HT-29 (cell line): Measurements from ENCODE around the gene OPCML. TPM values are rescaled to one million over a fixed set of nuclear protein-coding genes. Genes with fewer than 3 reads are reported as not detected.

Experiments used
- DNase-seq: peaks from one replicate; pipeline ENCODE4 v3.0.0-alpha.2; 2015; ENCODE audit warnings: low spot score
- total RNA-seq: library from RNA; depleted of rRNA; stranded (reverse); fragments of >200 nt; shearing (Covaris generic); gene quantifications from 2 replicates; pipeline ENCODE4 v1.2.3, GENCODE V29; 2014

The OPCML gene
- total RNA-seq, 1 experiment from 2014 or later, result not detected

DNA sequence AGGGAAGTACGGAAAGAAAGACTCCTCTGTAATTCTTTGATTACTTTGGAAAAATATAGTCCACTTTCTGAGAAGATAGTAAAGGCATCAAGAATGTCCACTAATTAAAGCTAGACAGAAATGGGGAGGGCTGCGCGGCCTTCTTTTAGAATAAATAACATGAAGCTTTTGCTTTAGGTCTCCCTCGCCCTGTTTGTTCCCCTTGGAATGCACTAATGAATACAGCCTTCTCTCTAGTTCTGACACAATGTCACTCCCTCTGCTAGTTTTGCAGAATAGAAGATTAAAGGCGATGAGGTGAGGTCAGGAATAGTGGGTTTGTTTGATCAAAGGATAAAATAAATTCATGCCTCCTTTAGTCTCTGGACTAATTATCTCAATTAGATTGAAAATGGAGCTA is 543.9 kb downstream of the OPCML start:
- no peak for DNase-seq

DNA sequence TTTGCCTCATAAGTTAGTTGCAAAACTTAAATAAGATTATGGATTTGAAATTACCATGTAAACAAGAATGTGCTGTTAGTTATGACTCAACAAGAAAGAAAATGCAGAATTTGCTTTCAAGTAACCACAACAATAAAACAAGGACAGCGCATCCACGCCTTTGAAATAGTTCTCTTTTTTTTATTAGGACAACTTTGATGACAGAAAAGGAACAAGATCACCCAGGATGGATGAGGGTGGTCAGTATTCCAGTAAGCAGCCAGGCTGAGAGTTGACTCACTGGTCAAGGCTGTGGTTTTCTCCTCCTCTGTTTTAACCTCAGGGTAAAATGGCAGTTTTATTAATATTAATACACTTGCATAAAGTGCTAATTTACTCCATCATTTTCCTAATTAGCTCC is 544.4 kb downstream of the OPCML start:
- DNase-seq, result no peak

DNA sequence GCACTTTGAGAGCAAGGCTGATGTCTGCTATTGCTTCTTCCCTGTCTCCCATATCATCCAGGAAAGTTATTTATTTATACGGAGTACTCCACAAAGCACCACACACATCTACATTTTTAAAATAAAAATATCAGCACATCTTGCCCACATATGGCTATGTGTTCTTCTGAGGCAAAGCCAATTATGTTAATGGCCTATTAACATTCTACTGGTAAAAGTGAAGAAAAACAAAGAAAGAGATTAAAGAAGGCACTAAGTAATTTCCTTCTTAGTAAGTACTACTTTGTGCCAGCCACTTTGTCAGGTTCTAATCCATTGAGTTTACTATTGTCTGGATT is 548.7 kb downstream of the OPCML start:
- no peak for DNase-seq

DNA sequence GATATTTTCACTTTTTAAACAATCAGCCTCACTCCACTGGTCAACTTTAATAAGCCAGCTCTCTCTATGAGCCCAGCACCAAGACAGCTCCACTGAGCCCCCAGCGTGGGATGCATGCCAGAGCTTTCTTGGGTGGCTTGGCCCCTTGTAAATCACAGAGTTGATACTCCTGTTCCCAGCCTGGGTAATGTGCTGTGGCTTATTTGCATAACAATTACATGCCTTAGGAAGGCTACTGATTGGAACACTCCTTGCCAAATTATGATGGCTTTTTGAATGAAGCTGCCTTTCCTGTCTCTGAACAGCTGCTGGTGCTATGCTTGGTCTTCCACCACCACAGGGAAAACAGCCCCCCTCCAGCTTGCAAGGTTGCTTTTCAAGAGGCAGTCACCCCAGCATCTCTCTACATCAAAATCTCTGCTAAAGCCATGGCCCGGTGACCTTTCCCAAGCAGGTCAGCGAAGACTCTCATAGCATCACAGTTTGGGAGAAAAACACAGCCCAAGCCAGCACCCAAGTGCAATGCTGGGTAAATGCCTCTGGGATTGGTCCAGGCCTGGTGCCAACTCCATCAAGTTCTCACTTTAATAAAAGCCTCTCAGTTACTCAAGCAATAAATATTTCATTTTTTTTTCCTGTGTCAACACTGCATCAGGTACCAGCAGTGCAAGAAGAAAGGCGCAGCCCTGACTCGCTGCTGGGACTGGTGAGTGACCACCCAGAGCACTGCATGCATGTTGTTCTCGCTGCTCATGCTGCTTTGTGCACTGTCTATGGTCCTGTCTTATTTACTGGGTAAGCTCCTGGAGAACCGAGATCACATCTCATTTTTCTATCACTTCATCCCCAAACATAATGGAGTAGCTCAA is 549.3 kb downstream of the OPCML start:
- no peak for DNase-seq

DNA sequence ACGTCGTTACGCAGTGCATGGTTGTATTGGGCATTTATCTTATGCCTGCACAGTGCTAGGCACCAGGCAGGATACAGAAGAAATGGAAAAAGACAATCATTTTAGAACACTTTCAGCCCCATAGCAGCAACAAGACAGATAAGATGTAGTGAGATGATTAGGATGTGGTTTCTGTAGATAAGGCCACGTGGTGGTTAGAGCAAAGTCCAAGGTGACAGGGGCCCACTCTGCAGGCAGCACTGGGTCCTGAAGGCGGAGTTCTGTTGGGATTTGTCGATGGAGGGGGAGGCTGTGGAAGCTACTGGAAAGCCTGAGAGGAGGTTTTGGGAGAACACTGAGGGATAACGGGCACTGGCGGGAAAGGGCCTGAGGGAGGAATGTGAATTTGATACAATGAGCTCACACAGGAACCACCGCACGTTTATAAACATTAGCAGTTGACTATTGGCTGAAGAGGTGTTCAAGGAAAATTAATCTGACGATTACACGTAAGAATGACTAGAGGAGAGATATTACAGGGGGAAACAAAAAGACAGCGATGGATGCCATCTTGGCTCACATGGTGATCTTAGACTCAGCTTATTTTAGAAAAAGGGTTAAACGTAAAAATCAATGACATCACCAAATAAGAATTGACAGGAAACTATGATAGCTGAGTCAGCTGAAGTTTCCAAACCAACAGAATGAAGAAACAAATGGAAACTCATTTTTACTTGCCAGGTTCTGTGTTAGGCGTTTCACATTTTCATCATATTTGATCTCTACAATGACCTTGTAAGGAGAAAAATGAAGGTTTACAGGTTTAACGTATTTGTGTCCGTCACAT is 551.0 kb downstream of the OPCML start:
- DNase-seq, result no peak

DNA sequence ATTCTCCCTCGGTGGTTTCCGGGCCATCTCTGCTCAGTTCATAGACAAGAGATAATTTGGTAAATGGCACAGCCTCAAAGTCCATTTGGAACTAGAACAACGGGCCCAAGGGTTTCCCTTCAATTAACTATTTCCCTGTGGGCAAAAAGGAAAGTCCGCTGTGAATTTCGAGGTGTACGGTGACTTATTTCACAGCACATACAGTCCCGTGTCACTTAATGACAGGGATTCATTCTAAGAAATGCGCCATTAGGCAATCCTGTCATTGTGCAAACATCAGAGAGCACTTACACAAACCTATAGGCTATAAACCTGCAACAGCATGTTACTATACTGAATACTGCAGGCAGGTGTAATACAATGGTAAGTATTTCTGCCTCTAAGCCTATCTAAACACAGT is 551.6 kb downstream of the OPCML start:
- DNase-seq, result no peak

DNA sequence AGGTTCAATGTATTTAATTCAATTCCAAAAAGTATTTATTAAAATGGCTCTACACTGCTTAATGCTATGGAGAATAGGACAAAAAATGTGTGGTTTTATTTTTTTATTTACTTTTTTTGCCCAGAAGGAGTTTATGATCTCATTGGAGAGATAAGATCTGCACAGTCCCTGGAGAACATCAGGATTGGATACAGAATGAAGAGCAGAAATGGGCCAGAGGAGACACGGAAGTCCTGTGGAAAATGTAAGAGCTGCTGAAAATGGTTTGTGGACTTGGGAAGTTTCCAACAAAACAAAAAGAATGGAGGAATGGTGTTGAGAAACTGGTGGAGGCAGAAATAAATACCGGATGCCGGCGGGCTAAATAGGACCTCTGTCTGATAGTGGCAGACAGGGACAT is 554.6 kb downstream of the OPCML start:
- DNase-seq, result no peak

DNA sequence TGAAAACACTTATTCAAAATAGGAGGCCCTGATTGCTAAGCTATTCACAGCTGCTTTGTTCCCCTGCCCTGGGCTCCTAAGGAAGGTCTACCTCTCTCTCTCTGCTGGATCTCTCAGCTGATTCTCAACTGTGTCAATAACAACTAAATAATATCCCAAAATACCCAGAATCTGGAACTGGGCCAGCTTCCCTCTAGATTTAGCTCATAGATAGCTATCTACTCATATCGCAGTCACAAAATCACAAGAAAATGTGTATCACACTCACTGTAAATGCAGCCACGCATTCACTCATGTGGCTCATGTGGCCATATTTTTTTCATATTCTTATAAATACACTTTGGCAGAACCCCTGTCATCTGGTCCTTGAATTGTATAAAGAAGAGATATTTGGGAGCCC is 555.1 kb downstream of the OPCML start:
- no peak for DNase-seq

DNA sequence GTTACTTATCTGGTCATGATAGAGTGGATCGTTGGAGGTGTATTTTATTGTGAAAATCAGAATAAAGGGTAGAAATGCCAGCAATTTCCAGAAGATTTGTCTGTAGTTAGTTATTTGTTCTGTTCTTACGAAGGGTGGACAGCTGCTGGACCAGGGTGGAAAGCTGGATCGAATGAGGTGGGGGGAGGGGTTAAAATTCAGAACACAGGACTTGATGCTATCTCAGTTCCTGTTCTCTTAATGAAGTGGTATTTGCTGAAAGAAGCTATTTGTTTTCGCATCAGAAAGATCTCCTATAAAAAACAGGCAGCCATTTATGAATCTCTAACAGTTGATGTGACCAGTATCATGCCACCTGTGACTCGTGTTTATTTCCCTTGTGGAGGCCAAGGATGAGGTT is 556.2 kb downstream of the OPCML start:
- DNase-seq, result no peak

DNA sequence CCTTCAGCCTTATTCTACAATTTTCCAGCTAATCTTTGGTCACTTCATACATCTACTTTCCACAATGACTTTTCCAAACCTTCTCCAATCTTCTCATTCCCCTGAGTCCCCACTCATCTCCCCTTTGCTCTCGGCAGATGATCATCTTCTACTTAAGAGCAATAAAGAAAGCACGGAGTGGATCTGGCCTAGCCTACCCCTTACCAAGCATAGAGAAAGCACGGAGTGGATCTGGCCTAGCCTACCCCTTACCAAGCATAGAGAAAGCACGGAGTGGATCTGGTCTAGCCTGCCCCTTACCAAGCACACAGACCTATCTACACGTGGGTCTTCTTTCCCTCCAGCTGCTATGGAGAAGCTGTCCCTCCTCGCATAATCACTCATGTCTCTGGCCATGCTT is 558.6 kb downstream of the OPCML start:
- DNase-seq, result no peak

DNA sequence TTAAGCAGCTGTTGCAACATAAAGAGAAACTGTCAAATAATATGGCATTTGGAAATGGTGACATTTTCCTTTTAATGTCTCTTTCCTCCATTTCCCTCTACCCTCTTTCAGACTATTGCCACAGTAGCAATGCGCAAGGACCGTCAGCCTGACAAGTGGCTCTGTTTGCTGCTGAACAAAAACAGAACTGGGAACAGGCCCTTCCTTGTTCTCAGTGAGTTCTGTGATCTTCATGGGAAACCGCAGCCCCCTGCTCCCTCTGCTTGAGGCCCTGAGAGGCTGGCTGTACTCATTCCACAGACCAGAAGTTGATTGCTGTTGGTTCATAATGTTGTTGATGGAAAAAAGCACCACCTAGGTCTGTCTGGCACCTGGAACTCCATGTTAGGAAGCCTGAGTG is 559.7 kb downstream of the OPCML start:
- no peak for DNase-seq

DNA sequence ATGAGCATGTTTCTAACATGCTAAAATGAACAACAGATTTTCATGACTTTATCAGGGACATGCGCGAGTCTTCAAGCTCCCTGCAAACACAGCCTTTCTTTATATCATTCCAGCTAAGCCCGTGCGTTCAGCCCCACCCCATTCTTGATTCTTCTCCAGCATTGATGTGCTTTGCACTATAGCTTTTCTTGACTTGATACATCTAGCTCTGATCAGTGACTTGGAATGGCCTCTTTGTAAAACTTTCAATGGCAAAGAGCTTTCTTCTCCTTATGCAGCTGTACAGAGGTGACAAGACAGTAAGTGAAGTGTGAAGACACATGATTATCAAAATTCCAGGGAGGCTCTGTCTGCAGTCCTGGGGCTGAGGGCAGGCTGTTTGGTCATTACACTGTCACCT is 561.0 kb downstream of the OPCML start:
- no peak for DNase-seq

DNA sequence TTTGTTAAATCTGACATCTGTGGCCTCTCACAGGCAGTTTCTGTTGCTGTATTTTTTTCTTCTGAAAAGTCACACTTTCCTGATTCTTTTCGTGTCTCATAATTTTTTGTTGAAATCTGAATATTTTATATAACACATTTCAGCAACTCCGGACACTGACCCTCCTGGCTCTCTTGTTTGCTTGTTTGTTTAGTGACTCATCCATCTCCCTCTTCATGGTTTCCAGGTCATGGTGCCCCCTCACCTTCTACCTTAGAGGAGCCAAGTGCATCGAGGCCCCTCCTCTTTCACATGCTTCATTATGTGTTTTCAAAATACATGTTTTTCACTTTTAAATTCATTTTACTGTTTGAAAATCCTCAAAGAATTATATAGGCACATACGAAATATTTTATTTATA is 562.4 kb downstream of the OPCML start:
- no peak for DNase-seq

DNA sequence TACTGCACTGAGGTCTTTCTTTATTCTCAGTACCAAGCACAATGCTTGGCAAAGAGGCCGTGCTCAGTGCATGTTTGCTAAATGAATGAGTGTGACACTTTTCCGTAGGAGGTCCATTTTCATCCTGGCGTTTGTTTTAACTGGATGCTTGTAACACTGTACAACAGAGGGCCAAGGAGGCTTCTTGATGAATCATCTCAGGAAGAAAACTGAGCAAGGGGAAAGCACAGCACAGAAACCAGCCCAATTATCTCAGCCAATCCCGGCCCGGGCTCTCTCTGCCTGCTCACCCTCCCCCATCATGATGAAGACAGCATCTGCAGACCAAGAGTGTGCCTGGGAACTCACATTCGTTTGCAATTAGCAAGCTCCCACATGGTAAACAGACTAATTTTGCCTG is 570.3 kb downstream of the OPCML start:
- DNase-seq, result no peak

DNA sequence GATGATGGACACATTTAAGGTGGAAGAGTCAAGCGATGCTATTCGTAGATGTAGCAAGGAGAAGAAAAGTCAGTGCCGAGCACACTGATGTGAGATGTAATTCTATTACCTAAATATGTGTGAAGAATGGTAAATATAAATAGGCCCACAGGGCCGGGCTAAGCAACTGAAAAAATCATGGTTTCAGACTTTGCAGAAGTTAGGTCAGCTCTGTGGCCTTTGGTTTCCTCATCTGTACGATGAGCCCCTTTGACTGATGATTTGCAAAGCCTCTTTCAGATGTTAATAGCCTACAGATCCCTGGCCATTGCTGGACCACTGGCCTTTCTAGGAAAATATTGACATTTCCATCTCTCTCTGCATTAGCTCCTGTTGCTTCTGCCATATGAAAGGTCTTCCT is 570.8 kb downstream of the OPCML start:
- DNase-seq, result no peak

DNA sequence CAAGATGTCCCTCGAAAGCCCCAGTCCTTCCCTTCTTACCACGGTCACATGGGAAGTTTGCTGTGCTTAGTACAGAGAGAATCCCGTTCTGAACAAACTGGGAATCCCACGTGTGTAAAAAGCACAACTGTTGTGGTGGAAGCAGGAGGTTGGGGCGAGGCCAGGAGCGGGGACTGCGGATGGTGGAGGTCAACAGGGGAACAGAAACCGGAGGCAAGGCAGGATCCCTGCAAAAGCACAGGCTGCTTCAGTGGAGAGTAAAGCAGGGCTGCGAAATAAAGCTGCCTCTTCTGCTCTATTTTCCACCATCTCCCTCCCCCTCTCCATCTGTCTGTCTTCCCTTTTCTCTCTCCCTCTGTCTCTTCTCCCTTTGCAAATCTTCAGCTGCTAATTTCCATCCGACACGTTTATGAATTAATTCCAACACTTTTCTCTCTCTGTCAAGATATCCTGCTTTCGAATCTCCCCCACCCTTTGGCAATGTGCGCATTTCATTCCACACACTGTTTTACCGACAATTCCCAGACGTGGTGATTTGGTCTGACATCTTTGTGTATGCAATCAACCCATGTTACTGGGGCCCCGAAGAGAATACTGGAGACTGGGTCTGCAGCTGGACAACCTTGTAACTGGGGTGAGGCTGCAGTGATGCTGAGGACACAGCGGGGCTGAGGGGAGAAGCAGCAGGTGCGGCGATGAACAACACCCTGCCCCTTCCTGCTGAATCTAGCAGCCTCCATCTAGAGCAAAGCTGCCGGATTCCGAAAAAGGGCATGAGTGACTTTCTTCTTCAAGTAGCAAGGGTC is 571.8 kb downstream of the OPCML start:
- no peak for DNase-seq

DNA sequence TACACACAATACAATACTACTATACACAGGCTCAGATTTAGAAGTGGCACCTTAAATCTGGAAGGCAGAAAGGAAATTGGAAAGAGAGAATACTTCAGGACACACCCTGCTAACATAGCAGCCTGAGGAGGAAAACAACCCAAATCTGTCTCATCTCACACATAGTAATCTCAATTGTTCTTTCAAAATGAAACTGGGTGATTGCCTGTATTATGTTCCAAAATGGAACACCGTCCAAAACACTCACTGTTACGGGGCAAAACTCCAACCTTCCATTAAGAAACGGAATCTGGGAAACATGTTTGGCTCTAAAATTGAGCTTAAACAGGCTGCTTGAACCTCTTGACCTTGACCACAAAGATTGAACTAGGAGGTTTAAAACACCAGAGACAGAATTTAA is 572.6 kb downstream of the OPCML start:
- DNase-seq, result no peak

DNA sequence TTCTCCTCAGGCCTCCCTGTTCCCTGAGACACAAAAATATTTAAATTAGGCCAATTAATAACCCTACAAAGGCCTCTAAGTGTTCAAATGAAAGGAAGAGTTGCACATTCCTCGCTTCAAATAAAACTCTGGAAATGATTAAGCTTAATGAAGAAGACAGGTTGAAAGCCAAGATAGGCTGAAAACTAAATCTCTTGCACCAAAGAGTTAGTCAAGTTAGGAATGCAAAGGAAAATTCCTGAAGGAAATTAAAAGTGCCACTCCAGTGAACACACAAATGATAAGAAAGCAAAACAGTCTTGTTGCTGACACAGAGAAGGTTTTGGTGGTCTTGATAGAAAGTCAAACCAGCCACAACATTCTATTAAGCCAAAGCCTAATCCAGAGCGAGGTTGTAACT is 574.4 kb downstream of the OPCML start:
- DNase-seq, result no peak

DNA sequence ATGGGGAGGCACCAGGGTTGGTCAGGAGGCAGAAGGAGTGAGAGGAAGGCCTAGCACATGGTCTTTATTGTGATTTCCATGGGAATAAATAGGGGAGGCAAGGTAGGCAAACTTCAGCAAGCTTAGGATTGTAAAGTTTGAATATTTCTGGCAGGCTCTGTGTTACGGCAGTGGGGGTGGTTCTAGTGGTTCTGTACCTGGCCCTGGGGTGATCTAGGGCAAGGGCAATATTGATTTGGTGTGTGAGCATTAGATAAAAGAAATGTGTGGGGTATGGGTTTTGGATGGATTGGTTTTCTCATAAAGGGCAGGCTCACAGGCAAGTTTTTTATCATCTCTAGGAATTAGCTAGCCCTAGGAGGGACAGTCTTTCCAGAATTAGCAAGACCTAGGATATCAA is 584.0 kb downstream of the OPCML start:
- no peak for DNase-seq

DNA sequence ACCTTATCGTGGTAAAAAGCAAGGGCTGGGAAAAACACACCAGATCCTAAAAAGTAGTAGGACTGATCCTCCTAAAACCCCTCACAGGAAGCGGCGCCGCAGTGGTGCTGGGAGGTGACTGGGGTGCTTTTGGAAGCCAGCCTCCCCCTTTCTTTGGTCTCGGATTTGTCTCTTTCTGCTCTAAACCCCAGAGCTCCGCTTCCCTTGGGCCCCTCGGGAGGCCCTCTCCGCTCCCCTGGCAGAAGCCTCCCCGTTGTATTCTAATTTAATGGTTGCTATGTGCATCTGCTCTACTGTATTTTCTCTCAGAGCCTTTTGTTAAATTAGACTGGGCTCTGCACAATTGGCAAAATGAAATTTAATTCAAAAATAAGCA is 587.7 kb downstream of the OPCML start:
- no peak for DNase-seq

DNA sequence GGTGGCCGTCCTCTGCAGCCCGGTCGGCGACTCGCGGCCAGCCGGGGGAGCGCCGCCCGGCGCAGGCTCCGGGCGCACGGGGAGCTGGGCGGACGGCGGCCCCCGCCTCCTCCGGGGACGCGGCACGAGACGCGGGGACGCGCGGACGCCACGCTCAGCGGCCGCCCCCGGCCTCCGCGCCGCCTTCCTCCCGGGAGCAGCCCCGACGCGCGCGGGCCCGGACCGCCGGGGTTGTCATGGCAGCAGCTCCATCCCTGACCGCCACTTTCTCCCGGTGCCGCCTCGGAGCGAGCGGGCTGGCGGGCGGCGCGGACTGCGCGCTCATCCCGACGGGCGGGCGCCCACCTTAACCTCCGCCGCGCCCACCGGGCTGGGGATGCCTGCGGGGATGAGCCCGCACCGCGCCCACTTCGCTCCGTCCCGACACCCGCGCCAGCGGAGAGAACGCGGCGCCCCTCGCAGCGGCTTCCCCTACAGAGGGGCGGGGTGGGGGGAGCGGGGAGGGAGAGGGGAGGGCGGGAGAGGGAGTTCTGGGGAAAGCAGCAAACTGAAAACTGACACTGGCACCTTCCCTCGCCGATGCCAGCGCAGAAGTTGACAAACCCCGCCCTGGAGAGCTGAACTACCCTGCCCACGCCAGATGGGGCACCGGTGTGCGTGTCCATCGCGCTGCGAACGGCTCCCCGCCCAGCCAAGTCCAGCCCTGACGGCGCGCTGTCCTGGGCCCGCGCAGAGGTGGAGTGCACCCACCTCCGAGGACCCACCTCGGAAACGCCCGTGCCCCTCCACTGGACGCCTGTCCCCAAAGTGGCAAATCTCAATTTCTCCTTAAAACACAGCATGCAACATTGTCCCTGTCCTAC is 588.4 kb downstream of the OPCML start:
- no peak for DNase-seq

DNA sequence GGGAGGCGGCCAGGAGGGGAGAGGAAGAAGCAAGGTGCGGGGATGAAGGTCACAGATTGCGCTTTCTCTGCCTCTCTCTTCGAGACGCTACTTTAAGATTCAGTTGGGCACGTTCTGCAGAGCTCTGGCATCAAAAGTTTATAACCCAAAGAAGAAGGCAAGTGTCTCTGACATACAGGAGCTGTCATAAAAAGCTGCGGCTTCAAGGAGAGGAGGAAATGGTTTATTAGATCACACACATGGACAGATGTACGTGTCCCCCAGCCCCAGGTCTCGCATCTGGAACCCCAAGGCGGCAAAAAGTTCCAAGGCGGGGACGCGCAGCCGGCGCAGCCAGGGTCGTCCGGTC is 589.0 kb downstream of the OPCML start:
- no peak for DNase-seq
